ENCODE measurements around the gene NPAS3. TPM values are rescaled to one million over a fixed set of nuclear protein-coding genes. Genes with fewer than 3 reads are reported as not detected.

The NPAS3 gene
- total RNA-seq, 1 experiment from 2014 or later: not detected

DNA sequence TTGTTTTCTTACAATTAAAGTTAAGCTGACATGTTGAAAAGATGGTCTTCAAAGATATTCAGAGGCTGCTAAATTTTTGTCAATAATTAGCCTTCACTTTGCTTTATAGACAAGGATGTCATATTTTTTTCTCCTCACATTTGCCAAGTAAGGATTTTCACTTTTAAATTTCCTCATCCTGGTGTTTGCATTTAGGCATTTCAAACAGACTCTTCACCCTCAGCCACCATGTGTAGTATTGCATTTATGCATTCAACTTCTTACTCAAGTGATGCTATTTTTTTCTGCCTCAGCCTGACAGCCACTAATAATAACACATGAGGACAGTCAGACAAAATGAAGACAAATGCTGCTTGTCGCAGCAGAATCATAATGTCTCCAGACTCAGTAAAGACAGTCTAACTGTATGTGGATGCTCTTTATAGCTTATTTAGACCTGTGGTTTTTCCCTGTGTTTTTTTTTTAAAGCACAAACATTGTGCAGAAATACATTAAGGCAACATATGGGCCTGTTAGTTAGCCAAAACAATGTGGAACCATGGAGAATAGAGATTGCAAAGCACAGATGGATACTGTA lies 481.5 kb downstream of the NPAS3 start:
- no peaks in the 10 kb centered on the region for H3K36me3 ChIP-seq (ENCODE audit: control insufficient read depth in 1 of 2, insufficient read depth in 2 of 2, low read length in 2 of 2)
- H3K4me2 ChIP-seq (ENCODE audit: low read length): no peak overlapping the region
- ChIA-PET RAD21 (ENCODE audit: low non-redundant PET in 1 of 2, low total read pairs in 2 of 2, uncharacterized antibody in 2 of 2, unreplicated experiment in 2 of 2) (no interaction called here), CTCF (no interaction called here), POLR2A (no interaction called here)
- no peak for TF ChIP-seq ZFX (IDR thresholded peaks at IDR 0.05)
- H3K27me3 ChIP-seq (ENCODE audit: insufficient read depth, low read length): no peaks in the 10 kb centered on the region
- H3K9ac ChIP-seq (ENCODE audit: low read length): no peak overlapping the region
- intact Hi-C loops (cut with micrococcal nuclease): no loop called here
- no peak overlapping the region for H3K27ac ChIP-seq (ENCODE audit: low read depth, low read length)
- H3K9me3 ChIP-seq (ENCODE audit: control insufficient read depth in 1 of 2, insufficient read depth in 1 of 2, low read depth in 1 of 2, low read length in 2 of 2): no peaks in the 10 kb centered on the region
- DNase-seq (ENCODE audit: low read depth, low spot score) (no peak), ATAC-seq (no peak)
- no peak overlapping the region for H2AFZ ChIP-seq (ENCODE audit: low read depth, low read length, poor library complexity, severe bottlenecking)
- no peaks in the 10 kb centered on the region for H3K4me1 ChIP-seq (ENCODE audit: control insufficient read depth in 1 of 2, insufficient read depth in 2 of 2, low read length in 2 of 2)
- no peak overlapping the region for H3K4me3 ChIP-seq (replicated peaks in 1 of 2; ENCODE audit: low read depth in 1 of 2, low read length in 2 of 2)
- H3K9me2 ChIP-seq (ENCODE audit: insufficient read depth): no peaks in the 10 kb centered on the region
- no peaks in the 10 kb centered on the region for H3K79me2 ChIP-seq (ENCODE audit: insufficient read depth, low read length)
- BruUV-seq (replicated peaks): no TSS peak
- H4K20me1 ChIP-seq (ENCODE audit: insufficient read depth): no peaks in the 10 kb centered on the region

DNA sequence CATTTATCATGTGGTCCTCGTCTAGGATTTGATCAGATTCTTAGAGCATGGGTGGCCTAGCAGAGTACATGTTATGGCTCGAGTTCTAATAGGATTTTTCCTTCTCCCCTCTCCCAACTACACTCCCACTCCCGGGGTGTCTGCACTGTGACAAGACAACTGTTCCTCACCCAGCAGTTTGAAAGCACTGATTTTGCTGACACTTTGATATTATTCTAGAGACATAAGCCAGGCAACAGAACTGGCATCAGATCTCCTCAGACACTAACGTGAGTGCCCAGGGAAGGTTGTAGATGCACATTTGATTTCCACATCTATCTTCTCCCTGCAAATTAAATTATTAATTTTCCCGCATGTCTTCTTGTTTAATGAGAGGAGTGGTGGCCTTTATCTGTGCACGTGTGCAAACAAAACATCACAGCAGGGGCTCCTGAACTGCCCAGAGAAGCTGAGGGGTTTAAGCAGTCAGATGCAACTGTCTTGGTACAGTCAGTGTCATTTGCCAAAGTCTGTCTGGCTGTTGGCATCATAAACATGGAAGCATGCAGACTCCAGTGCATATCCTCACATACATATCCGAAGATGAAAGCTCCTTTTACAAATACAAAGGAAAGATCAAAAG lies 491.8 kb downstream of the NPAS3 start:
- BruUV-seq (replicated peaks): no TSS peak

More for the DNA sequence above, 491.8 kb downstream of the NPAS3 start:
- CTCF ChIA-PET: no interaction called here
- RAD21 ChIA-PET (ENCODE audit: low non-redundant PET in 1 of 2, low total read pairs in 2 of 2, uncharacterized antibody in 2 of 2, unreplicated experiment in 2 of 2): no interaction called here
- DNase-seq (ENCODE audit: low read depth, low spot score) (no peak), ATAC-seq (no peak)
- H3K4me1 ChIP-seq (ENCODE audit: control insufficient read depth in 1 of 2, insufficient read depth in 2 of 2, low read length in 2 of 2): no peaks in the 10 kb centered on the region
- no peaks in the 10 kb centered on the region for H3K9me3 ChIP-seq (ENCODE audit: control insufficient read depth in 1 of 2, insufficient read depth in 1 of 2, low read depth in 1 of 2, low read length in 2 of 2)
- no peak overlapping the region for H3K9ac ChIP-seq (ENCODE audit: low read length)
- no peaks in the 10 kb centered on the region for H3K36me3 ChIP-seq (ENCODE audit: control insufficient read depth in 1 of 2, insufficient read depth in 2 of 2, low read length in 2 of 2)
- H3K4me3 ChIP-seq (replicated peaks in 1 of 2; ENCODE audit: low read depth in 1 of 2, low read length in 2 of 2): no peak overlapping the region
- no peaks in the 10 kb centered on the region for H3K27me3 ChIP-seq (ENCODE audit: insufficient read depth, low read length)
- TF ChIP-seq POLR2AphosphoS5 (IDR thresholded peaks at IDR 0.05; ENCODE audit: low read depth, low read length) (no peak), RAD21 (IDR thresholded peaks at IDR 0.05; ENCODE audit: low read depth) (no peak), SP1 (IDR thresholded peaks at IDR 0.05; ENCODE audit: low read depth) (no peak), CEBPB (IDR thresholded peaks at IDR 0.05; ENCODE audit: low read depth) (no peak)
- TF ChIP-seq, protein P1, sequence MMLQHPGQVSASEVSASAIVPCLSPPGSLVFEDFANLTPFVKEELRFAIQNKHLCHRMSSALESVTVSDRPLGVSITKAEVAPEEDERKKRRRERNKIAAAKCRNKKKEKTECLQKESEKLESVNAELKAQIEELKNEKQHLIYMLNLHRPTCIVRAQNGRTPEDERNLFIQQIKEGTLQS (IDR thresholded peaks at IDR 0.05): no peak
- TF ChIP-seq, protein P2, sequence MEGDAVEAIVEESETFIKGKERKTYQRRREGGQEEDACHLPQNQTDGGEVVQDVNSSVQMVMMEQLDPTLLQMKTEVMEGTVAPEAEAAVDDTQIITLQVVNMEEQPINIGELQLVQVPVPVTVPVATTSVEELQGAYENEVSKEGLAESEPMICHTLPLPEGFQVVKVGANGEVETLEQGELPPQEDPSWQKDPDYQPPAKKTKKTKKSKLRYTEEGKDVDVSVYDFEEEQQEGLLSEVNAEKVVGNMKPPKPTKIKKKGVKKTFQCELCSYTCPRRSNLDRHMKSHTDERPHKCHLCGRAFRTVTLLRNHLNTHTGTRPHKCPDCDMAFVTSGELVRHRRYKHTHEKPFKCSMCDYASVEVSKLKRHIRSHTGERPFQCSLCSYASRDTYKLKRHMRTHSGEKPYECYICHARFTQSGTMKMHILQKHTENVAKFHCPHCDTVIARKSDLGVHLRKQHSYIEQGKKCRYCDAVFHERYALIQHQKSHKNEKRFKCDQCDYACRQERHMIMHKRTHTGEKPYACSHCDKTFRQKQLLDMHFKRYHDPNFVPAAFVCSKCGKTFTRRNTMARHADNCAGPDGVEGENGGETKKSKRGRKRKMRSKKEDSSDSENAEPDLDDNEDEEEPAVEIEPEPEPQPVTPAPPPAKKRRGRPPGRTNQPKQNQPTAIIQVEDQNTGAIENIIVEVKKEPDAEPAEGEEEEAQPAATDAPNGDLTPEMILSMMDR (IDR thresholded peaks at IDR 0.05 in 2 of 3, conservative IDR thresholded peaks at IDR 0.05 in 1 of 3; ENCODE audit: borderline replicate concordance in 1 of 3, insufficient read depth in 1 of 3, low read depth in 2 of 3, low read length in 2 of 3): no peak
- H3K79me2 ChIP-seq (ENCODE audit: insufficient read depth, low read length): no peaks in the 10 kb centered on the region
- H3K9me2 ChIP-seq (ENCODE audit: insufficient read depth): no peaks in the 10 kb centered on the region
- POLR2A ChIA-PET: no interaction called here
- no peak overlapping the region for H3K4me2 ChIP-seq (ENCODE audit: low read length)
- no peak overlapping the region for H3K27ac ChIP-seq (ENCODE audit: low read depth, low read length)
- H2AFZ ChIP-seq (ENCODE audit: low read depth, low read length, poor library complexity, severe bottlenecking): no peak overlapping the region
- intact Hi-C loops (cut with micrococcal nuclease): no loop called here
- no peaks in the 10 kb centered on the region for H4K20me1 ChIP-seq (ENCODE audit: insufficient read depth)
